GM18517 (cell line): ENCODE measurements around the gene MCFD2.

Experiments
- ATAC-seq: cut with Tn5 transposase; IDR thresholded peaks from one replicate; pipeline ENCODE4 v1.9.1; 2021; ENCODE audit warnings: mild to moderate bottlenecking, moderate library complexity; ENCODE audit not compliant: unreplicated experiment

Gene MCFD2

GRCh38 chr2:46915281-46915810, at the start of gene MCFD2:
MCFD2 (minus strand) TSS chr2:46915806; CDS start chr2:46909171, 6,635 bp downstream.
- ATAC-seq: peak; percentile 2

- no peak for ATAC-seq
These were observed 49.4 kb upstream of the MCFD2 start for GRCh38 chr2:46964835-46965560.

- ATAC-seq: no peak
These were observed 48.5 kb upstream of the MCFD2 start for GRCh38 chr2:46963941-46964673.

GRCh38 chr2:46963210-46963609, 47.6 kb upstream of the MCFD2 start:
- no peak for ATAC-seq

GRCh38 chr2:46962751-46963150, 47.1 kb upstream of the MCFD2 start:
- no peak for ATAC-seq

GRCh38 chr2:46960618-46961017, 45.0 kb upstream of the MCFD2 start:
- no peak for ATAC-seq

- no peak for ATAC-seq
These were observed 42.9 kb upstream of the MCFD2 start for GRCh38 chr2:46958431-46959017.

GRCh38 chr2:46956981-46957531, 41.5 kb upstream of the MCFD2 start:
- ATAC-seq: no peak

GRCh38 chr2:46955764-46956163, 40.2 kb upstream of the MCFD2 start:
- ATAC-seq: no peak

- ATAC-seq: no peak
These were observed 39.5 kb upstream of the MCFD2 start for GRCh38 chr2:46954951-46955571.

GRCh38 chr2:46952171-46952570, 36.6 kb upstream of the MCFD2 start:
- ATAC-seq: no peak

- ATAC-seq: no peak
These were observed 35.9 kb upstream of the MCFD2 start for GRCh38 chr2:46951290-46952064.

GRCh38 chr2:46950314-46950713, 34.7 kb upstream of the MCFD2 start:
- no peak for ATAC-seq

- ATAC-seq: no peak
These were observed 32.2 kb upstream of the MCFD2 start for GRCh38 chr2:46947841-46948240.

GRCh38 chr2:46945671-46946070, 30.1 kb upstream of the MCFD2 start:
- no peak for ATAC-seq

- ATAC-seq: no peak
These were observed 28.5 kb upstream of the MCFD2 start for GRCh38 chr2:46943881-46944798.

GRCh38 chr2:46942891-46943626, 27.5 kb upstream of the MCFD2 start:
- no peak for ATAC-seq

GRCh38 chr2:46942143-46942526, 26.5 kb upstream of the MCFD2 start:
- ATAC-seq: peak; percentile 37
